ENCODE results near the gene ATP5F1D. TPM values are rescaled to one million over a fixed set of nuclear protein-coding genes. Genes with fewer than 3 reads are reported as not detected.

ATP5F1D gene
- total and polyA plus RNA-seq, 2 donors (not counting 1 experiment from before 2014, with no cell fraction given): 150 to 166 TPM

DNA sequence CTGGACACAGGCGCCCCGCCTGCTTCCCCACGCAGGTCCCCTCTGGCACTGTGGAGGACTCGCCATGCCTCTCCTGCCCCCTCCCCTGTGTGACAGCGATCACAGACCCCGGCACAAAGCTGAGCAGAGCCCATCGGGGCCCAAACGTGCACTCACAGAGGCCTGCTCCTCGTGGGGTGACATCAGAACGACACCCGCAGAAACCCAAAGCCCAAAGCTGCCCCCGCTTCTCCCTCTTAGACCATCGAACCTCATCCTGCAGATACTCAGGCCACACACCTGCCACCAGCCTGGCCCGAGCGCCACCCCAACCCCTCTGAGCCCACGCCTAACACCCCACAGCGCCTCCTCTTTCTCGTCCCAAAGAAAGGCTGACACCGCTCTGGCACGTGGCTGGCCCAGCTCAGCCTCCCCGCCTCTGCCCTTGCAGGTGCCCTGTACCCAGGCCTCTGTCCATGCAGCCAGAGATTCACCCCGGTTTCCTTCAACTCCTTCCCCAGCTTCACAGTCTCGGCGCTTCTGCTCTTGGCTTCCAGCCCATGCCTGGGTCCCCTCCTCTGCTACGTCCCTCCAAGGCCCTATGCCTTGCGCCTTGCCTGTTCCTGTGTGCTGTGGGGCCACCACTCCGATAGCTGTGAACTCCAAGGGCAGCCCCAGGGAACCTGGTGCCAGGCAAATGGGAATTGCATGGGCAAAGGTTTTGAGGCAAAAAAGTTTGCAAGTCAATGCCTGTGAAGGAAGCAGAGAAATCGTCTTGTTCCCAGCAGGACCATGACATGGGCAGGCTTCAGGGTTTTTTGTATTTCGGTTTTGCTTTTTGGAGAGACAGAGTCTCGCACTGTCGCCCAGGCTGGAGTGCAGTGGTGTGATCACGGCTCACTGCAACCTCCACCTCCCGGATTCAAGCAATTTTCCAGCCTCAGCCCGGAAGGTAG lies 2.9 kb upstream of the ATP5F1D start:
- no peak for ATAC-seq (ENCODE audit: low read depth)
- peak overlapping the region; percentile 89 for H3K4me2 ChIP-seq (replicated peaks; ENCODE audit: low read depth, low read length, poor library complexity, severe bottlenecking)
- peaks cover 0 to 21% (median 7%) of the 10 kb centered on the region in 4 experiments for H3K27me3 ChIP-seq (replicated peaks in 1 of 4; ENCODE audit: control extremely low read depth in 1 of 4, control insufficient read depth in 3 of 4, insufficient read depth in 4 of 4, low read length in 3 of 4)
- no peak overlapping the region for H2AFZ ChIP-seq (ENCODE audit: insufficient read depth, low read depth, low read length, poor library complexity, severe bottlenecking)
- H3K9ac ChIP-seq (ENCODE audit: low read length): peak overlapping the region; percentile 42
- peaks cover 30 to 46% of the 10 kb centered on the region in 2 donors for H3K4me1 ChIP-seq (ENCODE audit: control insufficient read depth in 2 of 2, insufficient read depth in 2 of 2, low read length in 2 of 2)
- no peaks in the 10 kb centered on the region for H3K9me3 ChIP-seq (ENCODE audit: control extremely low read depth in 1 of 3, control insufficient read depth in 2 of 3, insufficient read depth in 1 of 3, low read length in 2 of 3)
- H3K36me3 ChIP-seq (replicated peaks in 1 of 2; ENCODE audit: control extremely low read depth in 1 of 2, control insufficient read depth in 1 of 2, extremely low read depth in 1 of 2, insufficient read depth in 2 of 2, low read length in 1 of 2): no peaks in the 10 kb centered on the region
- no peaks in the 10 kb centered on the region for H3K9me3 Mint-ChIP-seq (ENCODE audit: insufficient read depth)
- no peak overlapping the region for H3K27ac ChIP-seq (ENCODE audit: low read length in 2 of 2)
- no peak for TF ChIP-seq EZH2 (IDR thresholded peaks at IDR 0.05; ENCODE audit: borderline replicate concordance, insufficient read depth, low read depth, low read length, poor library complexity, severe bottlenecking)
- TF ChIP-seq, protein P1, sequence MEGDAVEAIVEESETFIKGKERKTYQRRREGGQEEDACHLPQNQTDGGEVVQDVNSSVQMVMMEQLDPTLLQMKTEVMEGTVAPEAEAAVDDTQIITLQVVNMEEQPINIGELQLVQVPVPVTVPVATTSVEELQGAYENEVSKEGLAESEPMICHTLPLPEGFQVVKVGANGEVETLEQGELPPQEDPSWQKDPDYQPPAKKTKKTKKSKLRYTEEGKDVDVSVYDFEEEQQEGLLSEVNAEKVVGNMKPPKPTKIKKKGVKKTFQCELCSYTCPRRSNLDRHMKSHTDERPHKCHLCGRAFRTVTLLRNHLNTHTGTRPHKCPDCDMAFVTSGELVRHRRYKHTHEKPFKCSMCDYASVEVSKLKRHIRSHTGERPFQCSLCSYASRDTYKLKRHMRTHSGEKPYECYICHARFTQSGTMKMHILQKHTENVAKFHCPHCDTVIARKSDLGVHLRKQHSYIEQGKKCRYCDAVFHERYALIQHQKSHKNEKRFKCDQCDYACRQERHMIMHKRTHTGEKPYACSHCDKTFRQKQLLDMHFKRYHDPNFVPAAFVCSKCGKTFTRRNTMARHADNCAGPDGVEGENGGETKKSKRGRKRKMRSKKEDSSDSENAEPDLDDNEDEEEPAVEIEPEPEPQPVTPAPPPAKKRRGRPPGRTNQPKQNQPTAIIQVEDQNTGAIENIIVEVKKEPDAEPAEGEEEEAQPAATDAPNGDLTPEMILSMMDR (IDR thresholded peaks at IDR 0.05): no peak
- peak overlapping the region; percentile 50 for H3K27ac Mint-ChIP-seq
- peak; percentile 57 for DNase-seq
- H4K20me1 ChIP-seq (ENCODE audit: control insufficient read depth, insufficient read depth, low read length, poor library complexity, severe bottlenecking): peaks cover 9% of the 10 kb centered on the region
- H3K4me1 Mint-ChIP-seq: peaks cover 33% of the 10 kb centered on the region
- peaks cover 8% of the 10 kb centered on the region for H3K27me3 Mint-ChIP-seq
- ChIA-PET CTCF (interaction anchor here (1.0 to 1.8 kb wide), 6 partner anchors 18 to 375 kb away, joined by 3 to 8 read pairs (median 4); partner anchors contain the start of gene CIRBP), POLR2A (interaction anchor here (0.6 to 1.4 kb wide), 4 partner anchors 28 to 157 kb away, joined by 3 to 11 read pairs (median 4); partner anchors contain the start of gene CIRBP)
- 55% methylated on average over 30 of the region's 34 CpGs for WGBS (ENCODE audit: insufficient coverage)
- peak overlapping the region in 3 of 5 experiments; percentile 41 to 42 (median 42) for H3K4me3 ChIP-seq (ENCODE audit: control extremely low read depth in 1 of 5, extremely low read depth in 1 of 5, insufficient read depth in 1 of 5, low read depth in 2 of 5, low read length in 4 of 5)
- peak overlapping the region; percentile 87 for H3K4me3 Mint-ChIP-seq
- H3K79me2 ChIP-seq (ENCODE audit: control insufficient read depth, insufficient read depth, low read length): peaks cover 17% of the 10 kb centered on the region
- intact Hi-C loops (cut with micrococcal nuclease): no loop called here
